GM12878 (cell line): ENCODE results near the gene FAR2. TPM values are rescaled to one million over a fixed set of nuclear protein-coding genes. Genes with fewer than 3 reads are reported as not detected.

ENCODE experiments used
- ATAC-seq: fragments of 200-7000 bp; cut with Tn5 transposase; 3 replicates; pipeline ENCODE4 v1.9.1; 2020; ENCODE audit warnings: mild to moderate bottlenecking, moderate library complexity
- BruUV-seq: library from RNA; stranded (reverse); fragments of 400-500 nt; replicated peaks from 2 replicates; lab custom pipeline; 2021; lab: Mats Ljungman, UMichigan
- CTCF ChIA-PET: fragments of 300-600 bp; sonication (Branson Sonifier 250); formaldehyde crosslinking; extraction: SDS; loops from one replicate; lab custom pipeline; 2021; ENCODE audit warnings: inconsistent platforms; lab: Yijun Ruan, JAX
- POLR2A ChIA-PET: fragments of 350-600 bp; formaldehyde crosslinking; extraction: SDS; loops from one replicate; lab custom pipeline; 2021; ENCODE audit warnings: inconsistent platforms; lab: Charles Lee
- RAD21 ChIA-PET: fragments of 300-600 bp; sonication (Branson Sonifier 250); formaldehyde crosslinking; loops from one replicate; lab custom pipeline; 2023; ENCODE audit warnings: antibody characterized with exemption; ENCODE audit not compliant: unreplicated experiment; lab: Charles Lee
- SMC1A ChIA-PET: fragments of 300-600 bp; sonication (Branson Sonifier 250); formaldehyde crosslinking; loops from one replicate; lab custom pipeline; 2023; ENCODE audit not compliant: unreplicated experiment, uncharacterized antibody; lab: Charles Lee
- DNase-seq: peaks from one replicate; pipeline ENCODE4 v3.0.0-alpha.2; 2011; ENCODE audit warnings: low read depth, low spot score
- FAIRE-seq: peaks from 3 replicates; lab custom pipeline; 2011; peaks lifted over from hg19 to GRCh38; lab: Jason Lieb, UNC
- H2AFZ ChIP-seq: 2 replicates; pipeline ENCODE4 v1.6.0; 2011; ENCODE audit warnings: low read depth, low read length, control low read depth; ENCODE audit not compliant: control insufficient read depth
- H3K27ac ChIP-seq: 2 replicates; pipeline ENCODE4 v1.5.1; 2011; ENCODE audit warnings: control low read depth; ENCODE audit not compliant: control insufficient read depth, insufficient read depth
- H3K27me3 ChIP-seq, 2 experiments: replicated peaks in 1 of 2; 2 replicates each; pipeline versions ENCODE4 v1.6.0 to v1.6.1; 2011; ENCODE audit warnings: low read length in 1 of 2; ENCODE audit not compliant: control insufficient read depth in 2 of 2, insufficient read depth in 2 of 2
- H3K36me3 ChIP-seq, 2 experiments: 2 replicates each; pipeline ENCODE4 v1.5.1; 2011; ENCODE audit warnings: low read length in 1 of 2; ENCODE audit not compliant: control insufficient read depth in 2 of 2, insufficient read depth in 2 of 2
- H3K4me1 ChIP-seq: 2 replicates; pipeline ENCODE4 v1.6.1; 2011; ENCODE audit warnings: mild to moderate bottlenecking, low read length, moderate library complexity, mixed read lengths; ENCODE audit not compliant: control insufficient read depth, insufficient read depth
- H3K4me2 ChIP-seq: 2 replicates; pipeline ENCODE4 v1.6.0; 2011; ENCODE audit warnings: control low read depth; ENCODE audit not compliant: control insufficient read depth, insufficient read depth
- H3K4me3 ChIP-seq: fragments of 200-600 bp; sonication (generic); 2 replicates; pipeline ENCODE4 v1.5.1; 2016
- H3K79me2 ChIP-seq: 2 replicates; pipeline ENCODE4 v1.6.0; 2011; ENCODE audit warnings: low read length; ENCODE audit not compliant: control insufficient read depth, insufficient read depth
- H3K9ac ChIP-seq: 2 replicates; pipeline ENCODE4 v1.8.0; 2011; ENCODE audit warnings: low read length, control low read depth, mixed read lengths; ENCODE audit not compliant: control insufficient read depth, insufficient read depth
- H3K9me3 ChIP-seq: replicated peaks from 3 replicates; pipeline ENCODE4 v1.5.1; 2011; ENCODE audit warnings: mild to moderate bottlenecking, low read length; ENCODE audit not compliant: control insufficient read depth, insufficient read depth
- H4K20me1 ChIP-seq: 2 replicates; pipeline ENCODE4 v1.6.0; 2011; ENCODE audit not compliant: control insufficient read depth, insufficient read depth
- BHLHE40 ChIP-seq, 2 experiments: fragments of 450-650 bp in 1 of 2; IDR thresholded peaks; 2 replicates each; pipeline ENCODE4 v1.6.1; 2011 to 2017; ENCODE audit warnings: low read depth in 2 of 2, borderline replicate concordance in 1 of 2, improper control_type of control experiment in 1 of 2, low read length in 1 of 2, mild to moderate bottlenecking in 1 of 2
- EZH2 ChIP-seq: IDR thresholded peaks from 2 replicates; pipeline ENCODE4 v1.6.1; 2012; ENCODE audit warnings: low read depth, mild to moderate bottlenecking, control low read depth, inconsistent platforms, low read length, borderline replicate concordance; ENCODE audit not compliant: control insufficient read depth
- JUND ChIP-seq: IDR thresholded peaks from 2 replicates; pipeline ENCODE4 v1.6.1; 2012; ENCODE audit warnings: low read depth, mild to moderate bottlenecking, low read length, improper control_type of control experiment, moderate library complexity
- NFIC ChIP-seq: IDR thresholded peaks from 2 replicates; pipeline ENCODE4 v1.6.1; 2012; ENCODE audit warnings: low read depth, mild to moderate bottlenecking, inconsistent platforms, low read length, moderate library complexity
- PBX3 ChIP-seq: IDR thresholded peaks from 2 replicates; pipeline ENCODE4 v1.6.1; 2011; ENCODE audit warnings: mild to moderate bottlenecking, low read depth, low read length, moderate library complexity; ENCODE audit not compliant: insufficient replicate concordance
- PRDM15 ChIP-seq: fragments of 450-650 bp; formaldehyde crosslinking; IDR thresholded peaks from 2 replicates; pipeline ENCODE4 v1.4.0; 2020; ENCODE audit warnings: mild to moderate bottlenecking, moderate library complexity
- SUZ12 ChIP-seq: fragments of 200-600 bp; sonication (generic); IDR thresholded peaks from one replicate; pipeline ENCODE4 v1.6.1; 2018; ENCODE audit warnings: antibody characterized with exemption, mild to moderate bottlenecking; ENCODE audit not compliant: unreplicated experiment
- TAF1 ChIP-seq: IDR thresholded peaks from 2 replicates; pipeline ENCODE4 v1.6.1; 2011; ENCODE audit warnings: mild to moderate bottlenecking, low read depth, low read length, borderline replicate concordance
- WRNIP1 ChIP-seq: IDR thresholded peaks from 2 replicates; pipeline ENCODE4 v1.6.1; 2011; ENCODE audit warnings: low read depth, low read length, improper control_type of control experiment, borderline replicate concordance
- ZBED1 ChIP-seq: IDR thresholded peaks from 2 replicates; pipeline ENCODE4 v1.6.1; 2016; ENCODE audit warnings: borderline replicate concordance
- ZNF384 ChIP-seq: IDR thresholded peaks from 2 replicates; pipeline ENCODE4 v1.6.1; 2012; ENCODE audit warnings: low read depth, mild to moderate bottlenecking, low read length, improper control_type of control experiment, borderline replicate concordance
- ZNF687 ChIP-seq: fragments of 450-650 bp; IDR thresholded peaks from 2 replicates; pipeline ENCODE4 v1.6.1; 2017; ENCODE audit warnings: mild to moderate bottlenecking, moderate library complexity
- WGBS: methylation state at CpG from one replicate; pipeline ENCODE4 v1.1.6; 2016; ENCODE audit warnings: low lambda C conversion rate; ENCODE audit not compliant: insufficient replicate concordance, insufficient coverage; ENCODE audit errors: missing lambda C conversion rate; 5-methylcytosine and 5-hydroxymethylcytosine counted together
- in situ Hi-C: fragments of 300-500 bp; cut with MboI; formaldehyde crosslinking; loops from 9 replicates; pipeline ENCODE4 v1.14.3; 2018; ENCODE audit warnings: mixed read lengths
- intact Hi-C: fragments of 100-400 bp; cut with micrococcal nuclease; formaldehyde crosslinking; loops from one replicate; pipeline ENCODE4 v1.14.2; 2022; ENCODE audit not compliant: unreplicated experiment
- polyA plus RNA-seq, 11 experiments: library from polyadenylated mRNA; depleted of rRNA in 4 of 11; unstranded in 6 of 11; stranded (reverse) in 5 of 11; fragments of >200 nt; fragmentation: Nextera tagmentation in 4 of 11; fragmentation: Illumina TruSeq in 1 of 11; extraction: Ambion mirVana in 4 of 11; extraction: Trizol in 1 of 11; gene quantifications; 1 replicate in 1 of 11; 2 replicates in 10 of 11; pipeline versions ENCODE4 v1.2.1 to v1.2.3, GENCODE V29; 2011 to 2016; ENCODE audit warnings: inconsistent platforms in 2 of 11, missing spikeins in 2 of 11, low read depth in 1 of 11
- total RNA-seq, 4 experiments: library from RNA; depleted of rRNA in 3 of 4; stranded (reverse); fragments of >200 nt in 3 of 4; fragmentation: Illumina TruSeq in 1 of 4; extraction: Trizol in 1 of 4; gene quantifications; 2 replicates each; pipeline versions ENCODE4 v1.2.1 to v1.2.3, GENCODE V29; 2013 to 2021

FAR2 gene
- total and polyA plus RNA-seq, 10 of the 15 experiments (the other 5 are each of a cell fraction or from before 2014, with no cell fraction given) = 0.50 to 1.1 (median 0.65) TPM

GRCh38 chr12:29374913-29375312 lies 225.8 kb downstream of the FAR2 start:
- BruUV-seq = no TSS peak
- 40% methylated on average over 4 of the region's 4 CpGs for WGBS
- Histone ChIP-seq H3K4me1 (peaks cover 3% of the 10 kb centered on the region; the same call in 1 of the 2 replicates), H3K27me3 (no peaks in the 10 kb centered on the region), H3K36me3 (0 out of 4 replicates have a peak, but pooled peaks cover 0 to 3% of the 10 kb centered on the region in 2 experiments), H3K4me2 (peak overlapping the region; percentile 25; the same call in 1 of the 2 replicates), H2AFZ (no peak overlapping the region), H3K9ac (no peak overlapping the region), H3K9me3 (no peaks in the 10 kb centered on the region; the same call in 1 of the 3 replicates), H4K20me1 (no peaks in the 10 kb centered on the region), H3K79me2 (peaks cover 49% of the 10 kb centered on the region), H3K27ac (no peak overlapping the region), H3K4me3 (peak overlapping the region; percentile 25; the same call in 1 of the 2 replicates)
- intact Hi-C loops (no loop called here), in situ Hi-C loops (no loop called here)
- ATAC-seq = peak; percentile 51
- RAD21 ChIA-PET = interaction anchor here (1.1 kb wide), 1 partner anchor 23 kb away, joined by 3 read pairs; no protein-coding TSS in a partner anchor
- SMC1A ChIA-PET = interaction anchor here (2.0 kb wide), 1 partner anchor 11 kb away, joined by 5 read pairs; no protein-coding TSS in a partner anchor
- FAIRE-seq = no peak
- no peak for DNase-seq
- CTCF ChIA-PET = interaction anchor here (1.0 kb wide), 1 partner anchor 285 kb away, joined by 3 read pairs; no protein-coding TSS in a partner anchor
- POLR2A ChIA-PET = interaction anchor here (0.5 to 1.3 kb wide), 2 partner anchors 8 to 12 kb away, joined by 3 to 7 read pairs; no protein-coding TSS in a partner anchor
- no peak for TF ChIP-seq EZH2
- no peak for TF ChIP-seq WRNIP1
- no peak for TF ChIP-seq JUND
- no peak for TF ChIP-seq PBX3
- TF ChIP-seq TAF1 = no peak
- no peak for TF ChIP-seq ZBED1
- no peak for TF ChIP-seq SUZ12
- TF ChIP-seq BHLHE40 (IDR thresholded peaks at IDR 0.05; ENCODE audit: borderline replicate concordance in 1 of 2, low read depth in 2 of 2, low read length in 1 of 2) = no peak
- TF ChIP-seq PRDM15 (CRISPR knock-in tag) = no peak
- TF ChIP-seq NFIC = peak; percentile 83
- TF ChIP-seq ZNF687 = no peak
- no peak for TF ChIP-seq ZNF384
